ENCODE results near the gene USP25. TPM values are rescaled to one million over a fixed set of nuclear protein-coding genes. Genes with fewer than 3 reads are reported as not detected.

Gene USP25
- total and polyA plus RNA-seq, 2 experiments from 2014 or later: 11.8 to 49.2 TPM

GRCh38 chr21:15732996-15733329, 3.2 kb downstream of the USP25 start (continued):
- TF ChIP-seq ZNF462 (CRISPR knock-in tag; IDR thresholded peaks at IDR 0.05) (no peak), EZH2 (IDR thresholded peaks at IDR 0.05; ENCODE audit: low read depth, unreplicated experiment) (no peak)

GRCh38 chr21:15735409-15735808, 5.6 kb downstream of the USP25 start:
- Histone ChIP-seq H3K4me2 (peak overlapping the region; percentile 40), H3K79me2 (replicated peaks; ENCODE audit: insufficient read depth) (peaks cover 100% of the 10 kb centered on the region), H3K4me3 (no peak overlapping the region), H3K4me1 (ENCODE audit: insufficient read depth) (peaks cover 68% of the 10 kb centered on the region), H3K9me2 (ENCODE audit: insufficient read depth) (no peaks in the 10 kb centered on the region), H3F3A (replicated peaks; ENCODE audit: low read depth) (no peaks in the 10 kb centered on the region), H2AFZ (no peak overlapping the region), H3K36me3 (ENCODE audit: insufficient read depth) (no peaks in the 10 kb centered on the region), H4K20me1 (replicated peaks; ENCODE audit: insufficient read depth) (peaks cover 12% of the 10 kb centered on the region; the same call in 1 of the 2 replicates), H3K27me3 (ENCODE audit: insufficient read depth) (no peaks in the 10 kb centered on the region), H3K27ac (ENCODE audit: low read depth) (no peak overlapping the region)
- DNase-seq (ENCODE audit: low spot score) (no peak), ATAC-seq (no peak)
- H3K9me3 Mint-ChIP-seq: no peaks in the 10 kb centered on the region
- H3K36me3 Mint-ChIP-seq (ENCODE audit: low read depth): peaks cover 7% of the 10 kb centered on the region; the same call in 2 of the 3 replicates
- H3K4me1 Mint-ChIP-seq: peaks cover 67% of the 10 kb centered on the region
- peak overlapping the region; percentile 16; the same call in 1 of the 3 replicates for H3K4me3 Mint-ChIP-seq
- peaks cover 5% of the 10 kb centered on the region for H3K27me3 Mint-ChIP-seq (ENCODE audit: insufficient read depth, low read depth, poor library complexity)
- H3K27ac Mint-ChIP-seq: peak overlapping the region; percentile 79
- TF ChIP-seq EZH2 (IDR thresholded peaks at IDR 0.05; ENCODE audit: low read depth, unreplicated experiment) (no peak), STAT1 (IDR thresholded peaks at IDR 0.05; ENCODE audit: unreplicated experiment) (no peak), POLR2AphosphoS5 (IDR thresholded peaks at IDR 0.05; ENCODE audit: low read depth) (no peak), CREB1 (CRISPR knock-in tag; IDR thresholded peaks at IDR 0.05; ENCODE audit: low read depth) (no peak), ZNF462 (CRISPR knock-in tag; IDR thresholded peaks at IDR 0.05) (no peak), REST (IDR thresholded peaks at IDR 0.05; ENCODE audit: unreplicated experiment) (no peak)

Data from GM23338 (cell line).